COR-L47 (cell line): ENCODE data around the gene MYOF.
"Not testable (repeated sequence)": the region's sequence is repeated elsewhere in the genome, so short reads cannot be mapped to it uniquely, and the experiment has no call there.

Experiments
- DNase-seq: peaks from one replicate; lab custom pipeline; 2025; lab: John Stamatoyannopoulos, UW

Gene MYOF

DNA sequence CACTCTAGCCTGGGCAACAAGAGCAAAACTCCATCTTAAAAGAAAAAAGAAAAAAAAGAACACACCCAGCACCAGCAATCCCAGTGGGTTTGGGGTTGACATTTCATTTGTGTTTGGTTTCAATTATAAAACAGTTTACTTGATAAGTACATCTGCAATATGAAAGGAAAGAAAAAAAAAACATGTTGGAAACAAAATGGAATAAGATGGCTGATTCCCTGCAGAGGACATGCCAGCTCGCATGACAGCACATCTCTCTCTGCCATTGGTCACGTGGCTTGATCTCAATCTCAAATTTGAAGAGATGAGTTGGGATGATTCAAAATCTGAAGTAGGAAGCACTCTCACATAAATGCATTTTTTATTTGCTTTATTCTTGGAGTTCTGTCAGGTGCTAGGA lies 28.0 kb downstream of the MYOF start:
- no peak for DNase-seq

DNA sequence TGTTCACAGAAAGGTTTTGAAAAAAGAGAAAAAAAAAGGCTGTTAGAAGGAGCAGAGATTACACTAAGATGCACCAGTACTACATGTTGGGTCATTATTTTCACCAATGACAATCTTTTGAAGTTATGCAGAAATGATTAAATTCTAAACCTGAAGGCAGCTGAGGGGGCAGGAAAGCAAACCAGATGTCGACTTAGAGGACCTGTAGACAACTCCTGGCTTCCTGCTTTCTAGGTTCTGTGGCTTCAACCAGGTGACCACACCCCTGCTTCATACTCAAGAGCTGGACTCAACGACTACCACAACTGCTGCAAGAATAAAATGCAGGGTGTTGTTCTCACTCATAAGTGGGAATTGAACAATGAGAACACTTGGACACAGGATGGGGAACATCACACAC lies 30.0 kb downstream of the MYOF start:
- DNase-seq = no peak

GRCh38 chr10:93451244-93451947 lies 30.7 kb downstream of the MYOF start:
- DNase-seq = no peak

DNA sequence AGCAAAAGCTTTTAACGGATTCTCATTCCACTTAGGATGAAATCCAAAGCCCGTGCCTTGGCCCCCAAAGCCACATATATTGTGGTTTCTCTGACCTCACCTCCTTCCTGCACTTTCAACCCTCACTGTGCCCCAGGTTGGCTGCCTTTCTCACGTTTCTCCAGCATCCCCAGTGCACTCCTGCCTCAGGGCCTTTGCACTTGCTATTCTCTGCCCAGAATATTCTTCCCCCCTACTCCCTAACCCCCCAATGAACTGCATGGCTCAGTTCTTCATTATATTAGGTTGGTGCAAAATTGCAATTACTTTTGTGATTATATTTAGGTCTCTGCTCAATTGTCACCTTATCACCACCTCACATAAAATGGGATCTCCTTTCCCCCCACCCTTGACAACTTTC lies 34.2 kb downstream of the MYOF start:
- no peak for DNase-seq

GRCh38 chr10:93447019-93447418 lies 35.1 kb downstream of the MYOF start:
- no peak for DNase-seq

- no peak for DNase-seq
Measured at GRCh38 chr10:93445978-93446720, 36.0 kb downstream of the MYOF start.

- DNase-seq = peak; percentile 88
Measured at GRCh38 chr10:93445097-93445960, 36.8 kb downstream of the MYOF start.

DNA sequence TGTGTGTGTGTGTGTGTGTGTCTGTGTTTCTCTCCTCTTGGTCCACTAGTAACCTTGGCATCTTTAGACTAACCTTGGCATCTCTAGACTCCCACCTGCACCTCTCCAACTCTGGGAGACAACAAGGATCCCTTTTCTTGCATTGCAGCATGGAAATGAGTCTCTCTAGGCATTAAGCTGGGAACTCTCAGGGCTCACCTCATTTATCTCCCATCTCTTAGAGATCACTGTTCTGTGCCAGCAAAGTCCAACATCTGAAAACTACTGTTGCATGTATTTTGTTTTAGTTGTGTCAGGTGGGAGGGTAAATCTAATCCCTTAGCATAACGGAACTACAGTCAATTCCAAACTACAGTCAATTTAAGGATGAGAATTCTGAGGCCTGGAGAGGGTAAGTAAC lies 38.7 kb downstream of the MYOF start:
- no peak for DNase-seq

- not testable (repeated sequence) for DNase-seq
Measured at GRCh38 chr10:93442721-93443120, 39.4 kb downstream of the MYOF start.

GRCh38 chr10:93440591-93441091 lies 41.5 kb downstream of the MYOF start:
- no peak for DNase-seq

DNA sequence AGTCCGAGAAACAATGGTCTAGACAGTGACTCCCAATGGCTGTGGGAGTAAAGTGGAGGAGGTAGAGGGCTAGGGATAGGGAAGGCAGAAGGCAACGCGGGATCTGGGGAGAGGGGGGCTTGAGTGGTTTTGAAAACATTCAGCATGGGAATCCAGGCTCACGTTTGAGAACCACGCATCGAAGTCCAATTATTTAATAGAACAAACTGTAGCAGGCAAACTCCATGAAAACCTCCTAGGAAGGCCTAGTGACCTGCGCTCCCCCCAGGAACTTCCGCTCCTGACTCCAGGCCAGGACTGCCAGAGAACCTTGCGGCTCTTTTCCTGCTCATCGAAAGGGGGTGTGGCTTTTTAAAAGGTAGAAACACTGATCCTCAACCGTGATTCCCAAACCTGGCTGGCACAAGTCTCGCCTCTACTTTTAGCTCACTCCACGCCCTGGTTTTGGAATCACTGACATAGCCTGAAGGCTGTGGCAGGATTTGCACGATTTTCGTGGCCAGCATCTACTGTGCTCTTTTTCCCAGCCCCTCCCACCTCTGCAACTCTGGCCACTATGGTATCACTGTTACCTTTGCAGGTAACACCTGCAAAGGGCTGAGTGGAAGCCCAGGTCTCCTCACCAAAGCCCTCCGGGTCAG lies 43.4 kb downstream of the MYOF start:
- DNase-seq = no peak

- DNase-seq = no peak
Measured at GRCh38 chr10:93437946-93438612, 44.1 kb downstream of the MYOF start.

- DNase-seq = no peak
Measured at GRCh38 chr10:93437086-93437945, 44.8 kb downstream of the MYOF start.

DNA sequence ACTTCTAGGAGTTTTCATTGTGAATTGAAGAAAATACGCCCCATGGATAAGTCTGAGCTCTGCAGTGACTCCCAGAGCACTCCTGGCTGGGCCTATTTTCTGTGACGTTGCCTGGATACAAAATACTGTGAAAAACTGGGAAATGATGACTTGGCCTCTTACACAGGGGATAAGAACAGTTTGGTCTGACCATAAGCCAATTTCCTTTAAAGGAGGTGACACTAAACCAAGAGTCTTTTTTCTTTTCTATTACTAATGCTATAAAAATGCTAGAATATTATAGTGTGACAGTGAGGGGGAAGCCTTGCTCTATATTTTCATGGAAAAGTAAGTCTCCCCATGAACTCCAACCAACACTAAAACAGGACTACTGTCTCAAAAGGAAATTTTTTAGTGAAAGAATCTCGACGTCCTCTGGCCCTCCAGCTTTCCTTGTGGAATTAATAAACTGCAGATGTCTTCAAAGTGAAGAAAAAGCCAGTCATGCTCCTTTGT lies 45.5 kb downstream of the MYOF start:
- no peak for DNase-seq

DNA sequence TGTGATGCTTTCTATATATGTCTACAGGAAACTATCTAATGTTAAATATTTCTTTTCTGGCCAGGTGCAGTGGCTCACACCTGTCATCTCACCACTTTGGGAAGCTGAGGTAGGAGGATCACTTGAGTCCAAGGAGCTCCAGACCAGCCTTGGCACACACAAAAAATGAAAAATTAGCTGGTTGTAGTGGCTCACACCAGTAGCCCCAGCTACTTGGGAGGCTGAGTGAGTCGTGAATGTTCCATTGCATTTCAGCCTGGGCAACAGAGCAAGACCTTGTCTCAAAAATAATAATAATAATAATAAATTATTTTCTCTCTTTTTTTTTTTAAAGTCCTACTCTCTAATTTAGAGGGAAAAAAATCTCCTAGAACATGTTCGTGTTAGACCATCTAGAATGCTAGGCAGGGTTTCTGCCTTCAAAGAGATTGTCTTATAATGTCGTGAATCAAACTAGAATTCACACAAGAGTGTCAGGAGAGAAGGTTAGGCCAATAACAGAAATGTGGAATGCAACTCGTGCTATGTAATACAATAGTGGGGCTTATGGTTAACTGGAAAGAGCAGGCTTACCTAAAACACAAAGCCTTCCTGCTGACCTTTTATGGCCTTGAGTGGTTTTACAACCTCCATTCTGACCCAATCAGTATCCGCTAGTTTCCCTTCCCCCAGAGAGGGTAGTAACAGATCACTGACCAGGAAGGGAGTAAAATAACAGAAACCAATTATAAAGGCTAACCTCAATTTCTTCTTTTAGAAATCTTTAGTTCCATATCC lies 46.3 kb downstream of the MYOF start:
- DNase-seq = no peak

GRCh38 chr10:93434991-93435491 lies 47.1 kb downstream of the MYOF start:
- no peak for DNase-seq

GRCh38 chr10:93431361-93431760 lies 50.8 kb downstream of the MYOF start:
- DNase-seq = no peak

- no peak for DNase-seq
Measured at GRCh38 chr10:93425861-93426260, 56.3 kb downstream of the MYOF start.

DNA sequence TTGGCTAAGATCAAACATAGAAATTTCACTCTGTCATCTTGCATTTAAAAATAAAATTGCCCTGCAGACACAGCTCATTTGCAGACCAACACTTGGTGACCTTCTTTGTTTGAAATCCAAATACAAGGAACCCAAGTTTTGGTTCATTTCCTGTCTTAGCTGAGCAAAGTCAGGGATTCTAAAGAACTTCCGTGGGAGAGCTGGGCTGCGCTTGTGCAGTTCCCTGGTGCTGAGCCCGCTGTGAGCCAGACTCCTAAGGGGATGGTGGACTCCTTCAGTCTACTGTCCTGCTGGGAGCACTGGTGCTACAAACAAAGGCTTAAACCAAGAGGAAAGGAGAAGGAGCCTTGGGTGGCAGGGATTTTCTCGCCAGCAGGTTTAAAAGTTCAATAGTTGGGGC lies 60.0 kb downstream of the MYOF start:
- no peak for DNase-seq
